Measurements from ENCODE around the gene NACC2.

Gene NACC2

DNA sequence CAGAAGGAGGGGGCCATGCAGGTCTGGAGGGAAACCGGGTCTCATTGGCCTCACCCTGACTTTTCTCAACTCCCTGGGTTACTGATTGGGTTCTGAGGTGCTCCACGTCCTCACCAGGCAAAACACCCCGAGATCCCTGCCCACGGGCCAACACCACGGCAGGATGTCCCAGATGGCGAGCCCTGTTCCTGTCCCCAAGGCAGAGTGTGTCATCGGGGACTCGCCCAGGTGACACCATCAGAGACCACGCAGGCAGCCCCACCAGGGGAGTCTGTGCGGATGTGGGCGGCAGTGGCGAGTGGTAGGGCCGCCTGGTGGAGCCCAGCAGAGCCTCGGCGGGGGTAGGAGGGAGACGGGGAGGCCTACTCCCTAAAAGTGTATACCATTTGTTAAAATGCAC, 74.9 kb downstream of the NACC2 start:
- no peak for DNase-seq

DNA sequence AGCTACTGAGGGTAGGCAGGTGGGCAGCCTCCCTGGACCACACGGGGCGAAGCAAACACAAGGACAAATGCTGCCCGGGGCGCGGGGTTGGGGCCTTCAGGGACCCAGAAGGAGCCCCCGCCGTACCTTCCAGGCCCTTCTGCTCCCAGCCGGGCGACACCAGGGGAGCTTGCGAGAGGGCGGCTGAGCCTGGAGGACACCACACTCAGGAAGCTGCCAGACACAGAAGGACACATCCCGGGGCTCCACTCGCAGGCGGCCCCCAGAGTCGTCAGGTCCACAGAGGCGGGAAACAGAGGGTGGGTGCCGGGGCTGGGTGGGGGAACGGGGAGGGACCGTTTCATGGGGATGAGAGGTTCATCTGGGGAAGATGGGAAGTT, 75.4 kb downstream of the NACC2 start:
- DNase-seq = no peak

DNA sequence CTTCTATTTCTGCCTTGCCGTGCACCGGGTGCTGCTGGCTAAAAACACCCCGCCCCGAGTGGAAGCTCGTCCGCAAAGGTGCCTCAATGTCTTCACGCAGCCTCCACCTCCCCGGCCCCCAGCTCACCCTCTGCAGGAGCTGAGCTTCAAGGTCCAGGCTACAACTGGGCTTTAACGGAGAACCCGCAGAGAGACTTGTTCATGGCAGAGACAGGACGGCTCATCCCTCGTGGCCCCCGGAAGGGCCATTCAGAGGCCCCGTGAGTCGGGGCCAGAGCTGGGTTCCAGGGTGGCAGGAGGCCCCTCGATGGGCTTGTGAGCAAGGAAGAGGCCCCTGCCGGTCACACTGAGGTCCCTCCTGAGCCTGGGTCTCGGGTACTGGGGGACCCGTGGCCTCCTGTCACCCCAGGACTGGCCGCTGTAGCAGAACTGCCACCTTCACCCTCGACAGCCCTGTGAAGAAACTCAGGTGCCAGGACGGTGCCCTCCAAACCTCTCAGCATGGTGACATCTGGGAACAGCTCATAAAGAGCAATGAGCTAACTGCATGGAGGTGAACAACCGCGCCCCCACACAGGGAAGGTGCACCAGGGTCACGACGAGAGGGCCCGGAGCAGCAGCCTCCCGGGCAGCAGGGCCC, 75.9 kb downstream of the NACC2 start:
- DNase-seq = no peak

DNA sequence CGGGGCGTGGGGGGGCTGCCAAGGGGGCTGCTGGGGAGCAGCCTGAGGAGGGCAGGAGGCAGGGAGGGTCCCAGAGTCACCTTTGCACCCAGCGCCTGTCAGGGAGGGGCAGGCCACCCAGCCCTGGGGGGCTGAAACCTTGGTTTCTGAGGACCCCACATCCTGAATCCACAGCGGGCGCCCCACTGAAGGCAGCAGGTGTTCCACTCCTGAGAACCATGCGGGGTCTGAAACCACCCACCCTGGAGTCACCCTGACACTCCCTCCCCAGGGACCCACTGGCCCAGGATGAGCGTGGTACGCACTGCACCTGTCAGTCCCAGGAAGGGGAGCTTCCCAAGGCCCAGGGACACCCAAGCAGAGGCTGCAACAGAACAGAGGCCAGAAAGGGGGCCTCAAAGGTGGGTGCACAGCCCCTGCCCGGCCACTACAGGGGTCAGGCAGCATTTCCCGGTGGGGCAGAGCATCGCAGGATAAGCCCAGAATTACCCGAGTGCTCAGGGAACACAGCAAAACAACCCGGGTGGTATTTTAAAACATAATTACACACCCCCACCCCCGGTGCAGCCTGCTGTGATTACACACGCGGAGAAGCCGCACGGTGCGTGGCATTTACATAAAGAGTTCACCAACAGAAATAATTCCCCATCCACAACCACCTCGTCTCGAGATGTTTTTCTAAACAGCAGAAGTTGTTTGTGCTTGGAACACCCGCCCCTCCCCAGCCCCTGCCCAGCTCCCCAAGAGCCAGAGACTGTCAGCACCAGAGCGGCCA, 76.6 kb downstream of the NACC2 start:
- no peak for DNase-seq

DNA sequence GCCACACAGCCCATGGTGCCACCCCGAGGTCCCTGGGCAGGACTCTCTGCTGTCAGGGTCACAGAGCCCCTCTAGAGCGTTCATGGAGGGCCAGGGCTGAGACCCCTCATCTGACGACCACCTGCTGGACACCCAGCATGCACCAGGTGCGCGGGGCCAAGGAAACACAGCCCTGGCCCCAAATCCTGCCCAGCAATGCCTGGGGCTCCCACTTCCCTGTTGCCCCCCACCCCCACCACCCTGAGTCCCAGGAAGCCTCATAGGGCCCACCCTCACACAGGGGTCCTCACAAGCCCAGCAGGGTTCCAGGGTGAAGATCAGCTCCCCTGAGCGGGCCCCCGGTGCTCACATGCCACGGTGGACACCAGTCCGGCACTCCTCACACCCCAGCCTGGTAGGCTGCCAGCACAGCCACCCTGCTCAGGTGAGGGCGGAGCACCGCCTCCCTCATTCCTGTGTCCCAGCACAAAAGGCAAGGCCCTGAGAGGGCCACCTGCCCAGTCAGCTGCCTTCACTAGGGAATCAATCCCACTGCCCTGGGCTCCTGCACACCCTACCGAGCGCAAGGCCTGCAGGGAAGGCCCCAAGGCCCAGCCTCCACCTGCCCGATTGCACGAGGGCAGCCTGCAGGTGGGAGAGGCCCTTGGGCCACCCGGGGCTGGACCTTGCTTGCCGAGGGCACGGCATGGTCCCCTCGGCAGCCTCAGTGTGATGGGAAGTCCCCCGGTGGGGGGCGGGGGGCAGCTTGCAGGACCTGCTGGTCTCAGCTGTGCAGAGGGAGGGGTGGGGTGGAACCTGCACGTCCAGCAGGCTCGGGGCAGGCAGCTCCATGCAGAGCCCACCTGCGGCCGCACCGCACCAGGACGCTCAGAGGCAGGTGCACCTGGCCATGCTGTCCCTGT, 77.5 kb downstream of the NACC2 start:
- no peak for DNase-seq

DNA sequence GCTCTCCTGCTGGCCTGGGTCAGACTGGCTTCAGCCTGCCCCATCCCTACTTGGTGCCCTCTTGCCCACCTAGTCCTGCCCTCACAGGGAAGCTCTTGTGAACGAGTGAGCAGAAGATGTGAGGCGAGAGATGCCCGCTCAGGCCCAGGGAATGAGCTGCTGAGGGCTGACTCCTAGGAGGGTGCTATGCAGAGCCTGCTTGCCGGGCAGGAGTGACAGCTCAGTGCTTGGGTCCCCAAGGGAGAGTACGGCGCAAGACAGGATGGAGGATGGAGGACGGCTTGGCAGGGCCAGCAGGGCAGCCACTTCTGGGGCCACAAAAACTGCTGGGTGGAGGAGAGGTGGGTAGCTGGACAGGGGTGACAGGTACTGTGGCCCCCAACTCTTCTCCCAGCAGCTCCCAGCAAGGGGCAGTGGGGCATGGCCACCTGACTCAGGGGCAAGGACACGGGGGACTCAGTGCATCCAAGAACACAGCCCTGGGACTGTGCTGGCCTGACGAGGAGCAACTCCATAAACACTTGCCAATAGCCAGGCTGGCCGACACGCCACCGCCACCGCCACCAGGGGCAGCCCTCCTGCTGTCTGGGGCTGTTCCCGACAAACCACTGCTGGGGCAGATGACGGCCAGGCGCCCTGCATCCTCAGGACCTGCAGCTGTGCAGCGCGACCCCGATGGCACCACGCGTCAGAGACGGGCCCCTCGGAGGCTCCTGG, 78.4 kb downstream of the NACC2 start:
- no peak for DNase-seq

DNA sequence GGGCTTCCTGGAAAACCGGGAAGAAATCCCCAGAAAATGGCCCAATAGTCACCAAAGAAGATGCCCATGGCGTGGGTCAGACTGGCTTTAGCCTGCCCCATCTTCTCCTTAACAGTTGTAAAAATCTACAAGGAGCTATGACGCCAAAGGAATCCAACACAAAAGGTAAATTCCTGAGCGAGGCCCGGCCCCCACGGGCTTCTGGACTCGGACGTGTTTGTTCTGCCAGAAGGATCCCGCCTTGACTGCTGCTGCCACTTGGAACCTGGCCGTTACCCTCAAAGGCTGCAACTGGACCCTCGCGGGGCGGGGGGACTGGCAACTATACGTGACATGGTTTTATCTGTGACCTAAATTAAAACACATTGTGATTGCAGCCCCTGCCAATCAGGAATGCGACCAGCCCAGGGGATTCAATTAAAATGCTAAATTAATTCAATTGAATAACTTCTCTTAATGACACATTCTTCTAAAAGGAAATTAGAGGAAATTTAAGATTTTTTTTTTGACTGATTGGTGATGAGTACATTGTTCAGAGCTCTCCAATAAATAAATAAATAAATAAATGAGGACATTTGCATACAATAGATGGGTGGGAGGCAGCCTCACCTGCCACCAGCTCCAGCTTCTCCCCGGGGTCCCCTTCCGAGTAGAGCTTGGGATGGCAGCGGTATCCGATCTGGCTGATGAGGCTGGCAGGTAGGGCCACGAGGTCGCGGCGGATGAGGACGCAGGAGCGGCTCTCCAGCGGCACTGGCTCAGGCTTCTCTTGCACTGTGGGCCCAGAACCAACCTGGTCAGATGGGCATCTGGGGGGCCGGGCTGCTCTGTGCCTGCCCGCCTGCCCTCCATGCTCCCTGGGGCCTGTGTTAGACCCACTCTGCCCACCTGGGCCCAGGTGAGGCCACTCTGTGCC, 79.2 kb downstream of the NACC2 start:
- no peak for DNase-seq

DNA sequence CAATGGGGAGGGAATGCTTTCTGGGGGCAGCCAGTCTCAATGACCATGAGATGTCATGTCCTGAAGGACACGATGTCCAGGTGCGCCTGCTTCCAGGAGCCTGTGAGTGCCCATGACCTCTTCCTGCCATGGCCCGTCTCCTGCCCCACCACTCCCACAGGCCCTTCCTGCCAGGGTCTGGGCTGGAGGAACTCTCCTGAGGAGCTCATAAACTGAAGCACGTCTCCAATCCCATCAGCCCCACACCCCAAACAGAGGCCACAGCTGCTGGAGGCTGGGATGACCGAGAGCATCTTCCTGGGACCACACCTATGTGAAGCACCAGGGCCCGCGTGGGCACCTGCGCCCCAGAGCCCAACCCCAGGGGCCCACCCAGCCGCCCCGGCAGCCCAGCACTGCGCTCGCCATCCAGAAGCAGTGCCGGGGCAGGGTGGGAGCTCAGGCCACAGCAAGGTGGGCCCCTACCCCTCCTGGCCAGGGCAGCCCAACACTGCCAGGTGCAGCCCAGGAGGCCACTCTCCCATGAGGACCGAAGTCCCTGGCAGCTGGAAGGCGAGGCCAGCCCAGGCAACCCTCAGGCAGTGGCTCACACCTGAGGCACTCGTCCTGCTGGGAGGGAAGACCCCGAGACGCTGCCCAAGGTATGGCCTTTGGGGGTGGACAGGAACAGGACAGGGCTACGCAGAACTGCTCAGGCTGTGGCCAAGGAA, 80.0 kb downstream of the NACC2 start:
- no peak for DNase-seq

DNA sequence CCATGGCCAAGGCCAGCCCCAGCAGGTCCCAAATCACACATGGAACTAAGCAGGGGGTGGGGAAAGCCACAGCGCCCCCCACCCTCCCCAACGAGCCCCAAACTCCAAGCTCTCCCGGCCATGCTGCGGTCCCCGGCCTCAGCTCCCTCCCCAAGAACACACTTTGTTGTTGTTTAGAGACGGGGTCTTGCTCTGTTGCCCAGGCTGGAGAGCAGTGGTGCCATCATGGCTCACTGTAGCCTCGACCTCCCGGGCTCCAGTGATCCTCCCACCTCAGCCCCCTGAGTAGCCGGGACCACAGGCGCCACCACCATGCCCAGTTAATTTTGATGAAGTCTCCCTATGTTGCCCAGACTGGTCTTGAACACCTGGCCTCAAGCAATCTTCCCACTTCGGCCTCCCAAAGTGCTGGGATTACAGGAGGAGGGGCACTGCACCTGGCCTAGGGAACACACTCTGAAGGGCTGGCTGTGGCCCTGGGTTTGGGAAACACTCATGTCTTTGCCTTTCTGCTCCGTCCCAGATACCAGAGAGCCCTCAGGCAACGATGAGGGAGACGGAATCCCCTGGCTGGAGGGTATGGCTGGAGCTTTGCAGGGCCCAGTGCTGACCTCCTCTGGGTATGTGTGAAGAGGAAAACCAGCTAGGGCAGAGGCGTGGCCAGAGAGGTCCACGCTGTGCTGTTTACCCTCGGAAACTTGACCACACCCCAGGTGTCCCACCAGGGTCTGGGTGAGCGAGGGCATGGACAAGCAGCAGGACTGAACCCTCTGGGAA, 80.8 kb downstream of the NACC2 start:
- no peak for DNase-seq

DNA sequence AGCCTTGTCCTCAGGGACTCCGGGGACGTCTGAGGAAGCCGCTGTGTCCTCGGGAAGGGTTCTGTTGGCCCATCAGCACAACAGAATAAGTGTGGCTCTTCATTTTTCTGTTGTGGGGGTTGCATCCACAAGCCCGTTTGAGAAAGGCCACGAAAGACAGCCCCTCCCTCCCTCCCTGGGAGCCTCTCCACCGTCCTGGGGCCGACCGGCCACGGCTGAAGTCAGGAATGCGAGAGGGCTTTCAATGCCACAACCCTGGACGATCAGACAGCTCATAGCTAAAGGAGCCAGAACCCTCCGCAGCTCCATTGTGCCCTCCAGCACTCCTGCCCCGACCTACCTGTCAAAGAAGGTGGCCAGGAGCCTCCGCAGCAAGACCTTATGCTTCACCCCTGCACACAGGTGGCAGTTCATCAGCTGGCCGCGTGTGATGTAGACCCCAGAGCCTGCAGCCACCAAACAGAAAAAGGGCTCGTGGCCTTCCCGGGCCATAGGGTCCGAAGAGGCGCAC, 81.5 kb downstream of the NACC2 start:
- no peak for DNase-seq

DNA sequence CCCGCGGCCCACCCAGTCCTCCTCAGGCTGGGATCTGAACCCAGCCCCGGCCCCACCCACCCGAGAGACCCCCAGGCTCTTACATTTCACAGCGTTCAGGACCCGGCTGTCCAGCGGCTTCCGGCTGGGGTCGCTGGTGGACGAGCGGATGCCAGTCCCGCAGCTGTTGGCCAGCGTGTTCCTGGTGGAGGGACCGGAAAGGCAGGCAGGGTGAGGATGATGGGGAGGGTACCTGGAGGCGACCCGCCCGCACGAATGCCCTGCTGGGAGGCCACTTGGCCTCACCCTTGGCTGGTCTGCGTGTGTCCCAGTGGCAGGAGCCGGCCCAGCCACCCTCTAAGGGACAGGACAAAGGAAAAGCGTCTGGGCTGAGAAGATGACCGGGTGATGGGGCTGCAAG, 82.0 kb downstream of the NACC2 start:
- DNase-seq = no peak

DNA sequence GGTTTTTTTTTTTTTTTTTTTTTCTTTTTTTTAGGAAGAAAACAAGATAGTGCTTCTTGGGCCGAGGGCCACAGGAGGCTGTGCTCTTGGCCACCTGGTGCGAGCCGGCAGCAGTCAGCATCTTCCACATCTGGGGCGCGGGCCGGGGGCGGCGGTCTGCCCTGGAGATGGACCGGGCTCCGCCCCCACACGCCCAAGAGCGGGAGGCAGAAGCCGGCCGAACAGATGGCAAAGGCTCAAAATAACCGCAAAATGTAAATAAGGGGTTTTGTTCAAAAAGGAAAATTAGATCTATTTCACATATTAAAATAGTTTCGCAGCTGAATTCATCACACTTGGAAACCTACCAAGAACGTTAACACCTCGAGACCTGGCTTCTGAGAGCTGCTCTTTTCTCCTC, 82.4 kb downstream of the NACC2 start:
- DNase-seq = no peak

DNA sequence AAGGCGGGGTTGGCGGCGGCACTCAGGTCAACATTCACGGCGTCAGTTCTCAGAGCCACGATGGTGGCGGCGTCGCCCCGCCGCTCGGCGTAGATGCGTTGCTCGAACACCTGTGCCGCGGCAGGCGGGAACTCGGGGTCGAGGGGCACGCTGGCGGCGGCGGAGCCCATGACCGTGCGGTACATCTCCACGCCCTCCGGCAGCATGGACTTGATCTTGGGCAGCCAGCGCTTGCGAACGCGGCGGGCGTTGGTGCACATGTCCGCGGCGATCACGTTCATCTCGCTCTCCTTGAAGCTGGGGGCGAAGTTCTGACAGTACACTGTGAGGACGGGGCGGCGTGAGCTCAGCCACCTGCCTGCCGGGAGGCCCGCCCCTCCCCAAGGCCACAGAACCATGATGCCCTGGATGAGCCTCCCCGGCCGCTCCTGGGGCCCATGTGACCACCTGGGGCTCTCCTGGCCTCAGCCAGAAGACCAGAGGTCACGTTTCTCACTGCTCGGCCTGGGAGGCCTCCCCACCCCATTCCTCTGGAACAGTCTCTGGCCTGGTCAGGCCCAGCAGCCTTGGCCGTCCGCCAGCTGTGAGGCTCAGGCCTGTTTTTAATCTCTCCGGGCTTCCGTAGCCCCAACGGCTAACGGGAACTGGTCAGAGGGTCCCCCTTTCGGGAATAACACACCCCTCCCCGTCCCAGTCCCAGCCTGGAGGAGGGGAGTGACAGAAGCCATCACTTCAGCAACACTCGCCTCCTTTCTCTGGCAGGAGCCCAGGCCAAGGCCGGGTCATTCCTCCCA, 83.2 kb downstream of the NACC2 start:
- no peak for DNase-seq

DNA sequence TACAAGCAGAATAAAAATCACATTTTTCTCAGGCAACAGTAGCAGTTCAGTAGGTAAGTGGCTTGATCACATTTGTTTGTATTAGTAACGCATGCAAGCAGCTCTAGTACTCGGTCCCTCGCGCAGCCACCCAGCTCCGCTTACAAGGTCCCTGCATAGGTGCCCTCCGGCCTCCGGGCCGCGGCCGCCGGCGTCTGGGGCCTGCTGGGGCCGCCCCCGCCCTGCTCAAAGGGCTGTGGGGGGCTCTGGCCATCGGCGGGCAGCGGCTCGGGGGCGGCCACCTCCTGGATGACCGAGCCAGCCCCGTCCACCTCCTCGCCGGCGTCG, 83.8 kb downstream of the NACC2 start:
- DNase-seq = no peak

DNA sequence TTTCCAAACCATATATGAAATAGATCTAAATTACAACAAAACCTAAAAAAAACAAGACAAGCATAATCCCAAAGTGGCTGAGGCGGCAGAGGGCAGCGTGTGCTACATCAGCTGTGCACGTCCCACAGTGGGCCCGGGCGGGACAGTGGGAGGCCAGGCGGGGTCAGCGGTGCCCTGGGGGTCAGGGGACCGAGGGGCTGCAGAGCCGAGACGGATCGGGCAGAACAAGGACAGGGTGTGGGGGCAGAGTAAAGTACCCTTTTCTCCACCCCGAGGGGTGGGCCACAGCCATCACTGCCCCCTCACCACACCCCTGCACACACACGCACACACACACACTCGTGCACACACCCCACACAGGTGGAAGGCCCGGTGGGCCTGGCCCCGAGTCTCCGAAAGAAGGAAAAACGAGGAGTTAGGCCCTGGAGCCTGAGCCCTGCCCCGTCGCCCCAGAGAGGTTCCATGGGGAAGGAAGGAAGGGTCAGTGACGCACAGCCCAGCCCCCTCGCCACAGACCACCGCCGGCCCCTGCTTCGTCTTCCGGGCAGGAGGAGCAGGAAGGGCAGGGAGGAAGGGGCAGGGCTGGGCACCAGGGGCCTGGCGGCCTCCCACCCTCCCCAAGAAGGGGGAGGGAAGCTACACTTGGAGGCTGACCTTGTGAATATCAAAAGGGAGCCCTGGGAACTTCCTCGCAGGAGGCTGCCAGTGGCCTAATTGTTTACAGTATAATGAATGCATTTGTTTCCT, 84.3 kb downstream of the NACC2 start:
- DNase-seq = no peak

DNA sequence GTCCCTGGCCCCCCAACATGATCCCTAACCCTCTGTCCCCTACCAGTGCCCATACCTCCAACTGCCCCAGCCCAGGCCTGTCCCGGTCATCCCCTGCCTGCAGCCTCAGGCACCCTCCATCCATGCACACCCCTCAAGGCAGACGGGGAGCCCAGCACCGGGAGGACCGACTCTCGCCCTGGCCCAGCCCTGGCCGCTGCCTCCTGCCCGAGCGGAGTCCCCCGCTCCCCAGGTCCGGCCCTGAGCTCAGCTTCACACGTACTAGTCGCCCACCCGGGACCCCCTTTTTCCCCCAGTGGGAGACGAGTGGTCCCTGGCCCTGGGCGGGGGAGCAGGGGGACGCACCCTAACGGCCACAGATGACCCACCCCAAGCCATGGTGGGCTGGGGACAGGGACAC, 84.9 kb downstream of the NACC2 start:
- no peak for DNase-seq

DNA sequence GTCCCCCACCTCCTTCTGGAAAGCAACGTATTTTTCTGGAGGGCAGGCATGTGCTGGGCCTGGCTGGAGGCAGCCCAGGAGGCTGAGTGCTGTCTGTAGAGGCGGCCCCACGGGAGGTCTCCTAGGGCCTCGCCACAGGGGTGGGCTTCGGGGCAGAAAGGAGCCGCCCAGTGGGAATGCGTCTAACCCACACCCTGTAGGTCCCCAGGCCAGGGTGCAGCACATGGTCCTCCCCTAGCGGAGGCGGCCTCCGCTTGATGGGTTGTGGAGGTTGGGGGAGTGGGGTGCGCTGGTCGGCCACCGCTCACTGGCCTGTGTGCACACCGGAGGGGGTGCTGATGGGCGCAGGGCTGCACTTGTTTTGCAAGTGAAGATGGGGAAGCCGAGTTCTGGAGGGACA, 85.6 kb downstream of the NACC2 start:
- no peak for DNase-seq

DNA sequence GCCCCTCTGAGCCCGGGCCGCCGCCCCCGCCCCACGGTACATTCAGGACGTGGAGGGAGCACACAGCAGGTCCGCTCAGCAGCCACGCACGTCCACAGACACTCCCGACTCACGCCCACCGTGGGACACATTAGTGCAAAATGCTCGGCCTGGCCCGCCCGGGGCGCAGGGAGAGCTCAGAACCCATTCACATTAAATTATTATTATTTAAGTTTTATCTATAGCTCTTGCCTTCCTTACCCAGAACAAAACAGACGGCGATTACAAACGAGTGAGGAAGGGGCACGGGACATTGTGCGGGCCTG, 86.4 kb downstream of the NACC2 start:
- no peak for DNase-seq
